Purkinje cell (primary cell): ENCODE measurements around the gene EMX2. TPM values are rescaled to one million over a fixed set of nuclear protein-coding genes. Genes with fewer than 3 reads are reported as not detected.

Source experiments
- polyA plus RNA-seq: library from polyadenylated mRNA; unstranded; fragments of >200 nt; fragmentation: Nextera tagmentation; gene quantifications from 2 replicates; pipeline ENCODE4 v1.2.1, GENCODE V29; 2014

EMX2 gene
- not detected in 2 replicates for polyA plus RNA-seq

GRCh38 chr10:117542706-117543224 is at the start of gene EMX2:
Gene EMX2, plus strand, starts transcription at chr10:117542746. Its CDS starts 522 bp downstream, at chr10:117543268.

Other genes with a start within 250 kb of the EMX2 start
- 25.8 and 32.3 TPM in 2 replicates for gene PDZD8, start 167.3 kb upstream of the EMX2 start, polyA plus RNA-seq